K562 (cell line): ENCODE measurements around the gene KRT77. TPM values are rescaled to one million over a fixed set of nuclear protein-coding genes. Genes with fewer than 3 reads are reported as not detected.
A peak's percentile ranks its signal among the peaks of the same experiment; 100 is the strongest.

Experiments
- ATAC-seq: fragments of 200-7000 bp; cut with Tn5 transposase; 3 replicates; pipeline ENCODE4 v1.9.1; 2020; ENCODE audit warnings: moderate library complexity
- BruUV-seq: library from RNA; stranded (reverse); fragments of 400-500 nt; replicated peaks from 2 replicates; lab custom pipeline; 2021; lab: Mats Ljungman, UMichigan
- CTCF ChIA-PET: fragments of 300-600 bp; formaldehyde crosslinking; extraction: SDS; loops from one replicate; lab custom pipeline; 2021; ENCODE audit warnings: low intra/inter-chr PET ratio; lab: Yijun Ruan, JAX
- POLR2A ChIA-PET: fragments of 300-600, 350-650 bp; sonication (Branson Sonifier 250); formaldehyde crosslinking; extraction: SDS; loops from one replicate; lab custom pipeline; 2021; ENCODE audit warnings: antibody characterized with exemption, inconsistent platforms; lab: Yijun Ruan, JAX
- DNase-seq, 4 experiments: peaks; one replicate each; pipeline versions ENCODE4 v3.0.0 to v3.0.0-alpha.2; 2011 to 2018; ENCODE audit warnings: low spot score in 3 of 4, mixed read lengths in 3 of 4; ENCODE audit errors: extremely low read depth in 1 of 4
- FAIRE-seq: peaks from 2 replicates; lab custom pipeline; 2011; peaks lifted over from hg19 to GRCh38; lab: Jason Lieb, UNC
- H2AFZ ChIP-seq: 2 replicates; pipeline ENCODE4 v1.6.0; 2011; ENCODE audit warnings: low read depth, low read length, control low read depth, inconsistent platforms
- H3K27ac ChIP-seq: fragments of 200-600 bp; 3 replicates; pipeline ENCODE4 v1.8.0; 2011; ENCODE audit warnings: low read depth, mild to moderate bottlenecking, control low read depth, inconsistent platforms, low read length, moderate library complexity, mixed read lengths; ENCODE audit errors: extremely low read depth
- H3K27me3 ChIP-seq, 2 experiments: fragments of 300-600 bp in 1 of 2; 2 replicates in 1 of 2; 3 replicates in 1 of 2; pipeline versions ENCODE4 v1.6.0 to v1.8.0; 2011; ENCODE audit warnings: inconsistent platforms in 2 of 2, low read length in 2 of 2, mild to moderate bottlenecking in 1 of 2, mixed read lengths in 1 of 2, moderate library complexity in 1 of 2; ENCODE audit not compliant: control insufficient read depth in 2 of 2, insufficient read depth in 2 of 2
- H3K36me3 ChIP-seq: fragments of 300-600 bp; 3 replicates; pipeline ENCODE4 v1.8.0; 2011; ENCODE audit warnings: mild to moderate bottlenecking, low read length, inconsistent platforms; ENCODE audit not compliant: control insufficient read depth, insufficient read depth
- H3K4me1 ChIP-seq, 2 experiments: fragments of 200-600 bp in 1 of 2; replicated peaks in 1 of 2; 2 replicates in 1 of 2; 3 replicates in 1 of 2; pipeline versions ENCODE4 v1.5.1 to v1.8.0; 2011; ENCODE audit warnings: inconsistent platforms in 2 of 2, low read length in 2 of 2, mild to moderate bottlenecking in 1 of 2, mixed read lengths in 1 of 2, moderate library complexity in 1 of 2; ENCODE audit not compliant: control insufficient read depth in 2 of 2, insufficient read depth in 2 of 2
- H3K4me2 ChIP-seq: 2 replicates; pipeline ENCODE4 v1.6.1; 2011; ENCODE audit warnings: low read length, control low read depth, inconsistent platforms, mixed read lengths; ENCODE audit not compliant: insufficient read depth
- H3K4me3 ChIP-seq: fragments of 200-600 bp; sonication (generic), shearing (Covaris generic); 2 replicates; pipeline ENCODE4 v1.5.1; 2016; ENCODE audit warnings: control low read depth, inconsistent platforms
- H3K79me2 ChIP-seq: fragments of 200-600 bp; 3 replicates; pipeline ENCODE4 v1.8.0; 2011; ENCODE audit warnings: low read length, inconsistent platforms; ENCODE audit not compliant: control insufficient read depth, insufficient read depth
- H3K9ac ChIP-seq, 2 experiments: 2 replicates each; pipeline versions ENCODE4 v1.6.0 to v1.6.1; 2011; ENCODE audit warnings: low read depth in 2 of 2, low read length in 2 of 2, control low read depth in 1 of 2, inconsistent platforms in 1 of 2, mild to moderate bottlenecking in 1 of 2, mixed read lengths in 1 of 2; ENCODE audit not compliant: insufficient read depth in 1 of 2
- H3K9me1 ChIP-seq: one replicate; pipeline ENCODE4 v1.6.0; 2011; ENCODE audit warnings: inconsistent platforms, mild to moderate bottlenecking, low read length, moderate library complexity; ENCODE audit not compliant: control insufficient read depth, insufficient read depth
- H3K9me3 ChIP-seq: replicated peaks from 2 replicates; pipeline ENCODE4 v1.5.1; 2011; ENCODE audit warnings: low read depth, low read length, inconsistent platforms; ENCODE audit not compliant: control insufficient read depth, insufficient read depth
- H4K20me1 ChIP-seq: replicated peaks from 2 replicates; pipeline ENCODE4 v1.6.1; 2011; ENCODE audit warnings: low read length, inconsistent platforms, mixed read lengths; ENCODE audit not compliant: control insufficient read depth, insufficient read depth
- CXXC5 ChIP-seq: fragments of 250-450 bp; sonication (Bioruptor Pico); IDR thresholded peaks from 2 replicates; pipeline ENCODE4 v1.8.0; 2022; ENCODE audit warnings: inconsistent platforms, mild to moderate bottlenecking, moderate library complexity
- ESRRB ChIP-seq: fragments of 250-450 bp; sonication (Bioruptor Pico); IDR thresholded peaks from 2 replicates; pipeline ENCODE4 v1.5.0; 2020; ENCODE audit warnings: mild to moderate bottlenecking, moderate library complexity, borderline replicate concordance
- HDAC2 ChIP-seq: fragments of 450-650 bp; IDR thresholded peaks from 2 replicates; pipeline ENCODE4 v1.6.1; 2016; ENCODE audit warnings: mild to moderate bottlenecking
- KDM5B ChIP-seq: fragments of 200-600 bp; sonication (generic); IDR thresholded peaks from 2 replicates; pipeline ENCODE4 v1.6.1; 2012; ENCODE audit warnings: low read depth, mild to moderate bottlenecking, moderate library complexity, low read length, control low read depth, inconsistent platforms; ENCODE audit not compliant: insufficient replicate concordance
- MAZ ChIP-seq, 2 experiments: fragments of 450-650 bp in 1 of 2; sonication (generic) in 1 of 2; formaldehyde crosslinking; IDR thresholded peaks in 1 of 2; conservative IDR thresholded peaks in 1 of 2; 2 replicates each; pipeline versions ENCODE4 v1.4.0 to v1.5.0; 2020; ENCODE audit warnings: mild to moderate bottlenecking in 1 of 2, missing genetic modification reagents in 1 of 2
- NCOA6 ChIP-seq: fragments of 450-650 bp; IDR thresholded peaks from 2 replicates; pipeline ENCODE4 v1.6.1; 2017; ENCODE audit warnings: mild to moderate bottlenecking
- NUFIP1 ChIP-seq: fragments of 450-650 bp; IDR thresholded peaks from 2 replicates; pipeline ENCODE4 v1.6.1; 2018; ENCODE audit not compliant: partially characterized antibody
- PRMT5 ChIP-seq: sonication (generic); formaldehyde crosslinking; IDR thresholded peaks from 2 replicates; pipeline ENCODE4 v1.5.0; 2020; ENCODE audit warnings: missing genetic modification reagents
- SLC30A9 ChIP-seq: fragments of 250-450 bp; sonication (Bioruptor Pico); IDR thresholded peaks from 2 replicates; pipeline ENCODE4 v1.8.0; 2022; ENCODE audit warnings: mild to moderate bottlenecking, moderate library complexity
- TRIM24 ChIP-seq, 2 experiments: fragments of 450-650 bp; IDR thresholded peaks; 2 replicates each; pipeline ENCODE4 v1.6.1; 2016
- ZNF197 ChIP-seq: fragments of 200-800 bp; sonication (Bioruptor generic); IDR thresholded peaks from 2 replicates; pipeline ENCODE4 v1.6.1; 2016; ENCODE audit warnings: low read depth, missing genetic modification characterization, missing compliant biosample characterization
- ZNF263 ChIP-seq: sonication (generic); formaldehyde crosslinking; IDR thresholded peaks from 2 replicates; pipeline ENCODE4 v1.8.0; 2022; ENCODE audit warnings: mild to moderate bottlenecking, missing genetic modification reagents, borderline replicate concordance
- ZNF766 ChIP-seq: fragments of 200-800 bp; sonication (Bioruptor generic); conservative IDR thresholded peaks from 2 replicates; pipeline ENCODE4 v1.6.1; 2016; ENCODE audit warnings: missing genetic modification characterization, missing compliant biosample characterization
- WGBS: fragments of 100-300 bp; shearing (Covaris generic); methylation state at CpG from one replicate; pipeline ENCODE4 v1.1.6; 2016; ENCODE audit warnings: low coverage, mixed read lengths; ENCODE audit not compliant: insufficient coverage; ENCODE audit errors: missing lambda C conversion rate; 5-methylcytosine and 5-hydroxymethylcytosine counted together
- in situ Hi-C: fragments of 300-500 bp; cut with MboI; formaldehyde crosslinking; loops from 4 replicates; pipeline ENCODE4 v1.15.0; 2018; ENCODE audit warnings: inconsistent platforms, mixed read lengths
- intact Hi-C: fragments of 100-400 bp; cut with micrococcal nuclease; formaldehyde crosslinking; loops from 2 replicates; pipeline ENCODE4 v1.14.2; 2022
- polyA plus RNA-seq, 8 experiments: library from polyadenylated mRNA; depleted of rRNA in 4 of 8; stranded (reverse) in 5 of 8; unstranded in 3 of 8; fragments of >200 nt; fragmentation: Nextera tagmentation in 2 of 8; fragmentation: Illumina TruSeq in 1 of 8; extraction: Ambion mirVana in 2 of 8; extraction: Trizol in 1 of 8; gene quantifications; 2 replicates each; pipeline versions ENCODE4 v1.2.1 to v1.2.3, GENCODE V29; 2011 to 2014; ENCODE audit warnings: inconsistent platforms in 1 of 8, missing spikeins in 1 of 8
- total RNA-seq, 7 experiments: library from RNA; depleted of rRNA in 6 of 7; stranded (reverse); fragments of >200 nt in 6 of 7; fragmentation: Illumina TruSeq in 2 of 7; extraction: Trizol in 2 of 7; gene quantifications; 2 replicates each; pipeline versions ENCODE4 v1.2.1 to v1.2.3, GENCODE V29; 2011 to 2021; ENCODE audit warnings: low replicate concordance in 1 of 7
- TF ChIP-seq, protein P1 (sequence below): fragments of 450-650 bp; conservative IDR thresholded peaks from 2 replicates; pipeline ENCODE4 v1.6.1; 2016; ENCODE audit warnings: missing genetic modification characterization, low read depth, mild to moderate bottlenecking, missing compliant biosample characterization, moderate library complexity
- TF ChIP-seq, protein P2 (sequence below), 2 experiments: fragments of 450-650 bp; IDR thresholded peaks; 2 replicates each; pipeline ENCODE4 v1.6.1; 2018; ENCODE audit warnings: mild to moderate bottlenecking in 2 of 2, low read depth in 1 of 2; ENCODE audit not compliant: partially characterized antibody in 2 of 2

Gene KRT77
- total and polyA plus RNA-seq, 9 of the 15 experiments (the other 6 are each of a cell fraction or from before 2014, with no cell fraction given), result not detected

- no peak overlapping the region for H3K9ac ChIP-seq
- H3K9me1 ChIP-seq, result no peaks in the 10 kb centered on the region
- 2% methylated on average over 16 of the region's 16 CpGs for WGBS
- H3K27me3 ChIP-seq, result peaks cover 0 to 7% of the 10 kb centered on the region in 2 experiments; a peak in 3 of 5 replicates
- ChIA-PET CTCF (no interaction called here), POLR2A (no interaction called here)
- H3K79me2 ChIP-seq, result no peaks in the 10 kb centered on the region
- H4K20me1 ChIP-seq, result no peaks in the 10 kb centered on the region; the same call in 1 of the 2 replicates
- no peaks in the 10 kb centered on the region for H3K9me3 ChIP-seq
- in situ Hi-C loops, result no loop called here
- peaks cover 0 to 4% of the 10 kb centered on the region in 2 experiments; a peak in 1 of 5 replicates for H3K4me1 ChIP-seq
- no peak overlapping the region for H2AFZ ChIP-seq
- no peaks in the 10 kb centered on the region for H3K36me3 ChIP-seq
- BruUV-seq, result no TSS peak
- peak; percentile 87 for FAIRE-seq
- peak; percentile 88 for ATAC-seq
- intact Hi-C loops, result no loop called here
- no peak overlapping the region for H3K27ac ChIP-seq
- peak; percentile 37 to 79 (median 52) for DNase-seq
- no peak overlapping the region for H3K4me2 ChIP-seq
- H3K4me3 ChIP-seq, result no peak overlapping the region
- TF ChIP-seq ESRRB, result no peak
- TF ChIP-seq CXXC5 (CRISPR knock-in tag), result peak; percentile 56
- TF ChIP-seq ZNF766 (CRISPR knock-in tag), result peak; percentile 84
- no peak for TF ChIP-seq TRIM24 (IDR thresholded peaks at IDR 0.05)
- 0 out of 2 replicates have a peak, but pooled peaks have one; percentile 66 for TF ChIP-seq PRMT5 (CRISPR knock-in tag)
- TF ChIP-seq KDM5B, result no peak
- no peak for TF ChIP-seq NUFIP1
- TF ChIP-seq SLC30A9 (CRISPR knock-in tag), result no peak
- TF ChIP-seq MAZ (CRISPR knock-in tag; conservative IDR thresholded peaks at IDR 0.05 in 1 of 2, IDR thresholded peaks at IDR 0.05 in 1 of 2), result peak in 1 of 2 experiments; percentile 64; a peak in 1 of 4 replicates
- TF ChIP-seq, protein P1, sequence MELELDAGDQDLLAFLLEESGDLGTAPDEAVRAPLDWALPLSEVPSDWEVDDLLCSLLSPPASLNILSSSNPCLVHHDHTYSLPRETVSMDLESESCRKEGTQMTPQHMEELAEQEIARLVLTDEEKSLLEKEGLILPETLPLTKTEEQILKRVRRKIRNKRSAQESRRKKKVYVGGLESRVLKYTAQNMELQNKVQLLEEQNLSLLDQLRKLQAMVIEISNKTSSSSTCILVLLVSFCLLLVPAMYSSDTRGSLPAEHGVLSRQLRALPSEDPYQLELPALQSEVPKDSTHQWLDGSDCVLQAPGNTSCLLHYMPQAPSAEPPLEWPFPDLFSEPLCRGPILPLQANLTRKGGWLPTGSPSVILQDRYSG, result 0 out of 2 replicates have a peak, but pooled peaks have one; percentile 74
- TF ChIP-seq HDAC2, result peak; percentile 58; the same call in 1 of the 2 replicates
- TF ChIP-seq ZNF197 (CRISPR knock-in tag), result peak; percentile 74; the same call in 1 of the 2 replicates
- TF ChIP-seq ZNF263 (CRISPR knock-in tag), result peak; percentile 15; the same call in 1 of the 2 replicates
- no peak for TF ChIP-seq NCOA6
- TF ChIP-seq, protein P2, sequence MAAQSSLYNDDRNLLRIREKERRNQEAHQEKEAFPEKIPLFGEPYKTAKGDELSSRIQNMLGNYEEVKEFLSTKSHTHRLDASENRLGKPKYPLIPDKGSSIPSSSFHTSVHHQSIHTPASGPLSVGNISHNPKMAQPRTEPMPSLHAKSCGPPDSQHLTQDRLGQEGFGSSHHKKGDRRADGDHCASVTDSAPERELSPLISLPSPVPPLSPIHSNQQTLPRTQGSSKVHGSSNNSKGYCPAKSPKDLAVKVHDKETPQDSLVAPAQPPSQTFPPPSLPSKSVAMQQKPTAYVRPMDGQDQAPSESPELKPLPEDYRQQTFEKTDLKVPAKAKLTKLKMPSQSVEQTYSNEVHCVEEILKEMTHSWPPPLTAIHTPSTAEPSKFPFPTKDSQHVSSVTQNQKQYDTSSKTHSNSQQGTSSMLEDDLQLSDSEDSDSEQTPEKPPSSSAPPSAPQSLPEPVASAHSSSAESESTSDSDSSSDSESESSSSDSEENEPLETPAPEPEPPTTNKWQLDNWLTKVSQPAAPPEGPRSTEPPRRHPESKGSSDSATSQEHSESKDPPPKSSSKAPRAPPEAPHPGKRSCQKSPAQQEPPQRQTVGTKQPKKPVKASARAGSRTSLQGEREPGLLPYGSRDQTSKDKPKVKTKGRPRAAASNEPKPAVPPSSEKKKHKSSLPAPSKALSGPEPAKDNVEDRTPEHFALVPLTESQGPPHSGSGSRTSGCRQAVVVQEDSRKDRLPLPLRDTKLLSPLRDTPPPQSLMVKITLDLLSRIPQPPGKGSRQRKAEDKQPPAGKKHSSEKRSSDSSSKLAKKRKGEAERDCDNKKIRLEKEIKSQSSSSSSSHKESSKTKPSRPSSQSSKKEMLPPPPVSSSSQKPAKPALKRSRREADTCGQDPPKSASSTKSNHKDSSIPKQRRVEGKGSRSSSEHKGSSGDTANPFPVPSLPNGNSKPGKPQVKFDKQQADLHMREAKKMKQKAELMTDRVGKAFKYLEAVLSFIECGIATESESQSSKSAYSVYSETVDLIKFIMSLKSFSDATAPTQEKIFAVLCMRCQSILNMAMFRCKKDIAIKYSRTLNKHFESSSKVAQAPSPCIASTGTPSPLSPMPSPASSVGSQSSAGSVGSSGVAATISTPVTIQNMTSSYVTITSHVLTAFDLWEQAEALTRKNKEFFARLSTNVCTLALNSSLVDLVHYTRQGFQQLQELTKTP (IDR thresholded peaks at IDR 0.05; ENCODE audit: low read depth in 1 of 2, partially characterized antibody in 2 of 2), result peak in 1 of 2 experiments; percentile 88
These were observed 38.3 kb upstream of the KRT77 start for GRCh38 chr12:52741375-52742195.
